Activated T-cell treated with anti-CD3 and anti-CD28 coated beads for 1 hour (primary cell): Measurements from ENCODE around the gene GLT6D1.
"Not testable (repeated sequence)": the region's sequence is repeated elsewhere in the genome, so short reads cannot be mapped to it uniquely, and the experiment has no call there.

Experiments used
- DNase-seq: peaks from one replicate; pipeline ENCODE4 v3.0.0-alpha.2; 2020; ENCODE audit warnings: low read depth

The GLT6D1 gene

DNA sequence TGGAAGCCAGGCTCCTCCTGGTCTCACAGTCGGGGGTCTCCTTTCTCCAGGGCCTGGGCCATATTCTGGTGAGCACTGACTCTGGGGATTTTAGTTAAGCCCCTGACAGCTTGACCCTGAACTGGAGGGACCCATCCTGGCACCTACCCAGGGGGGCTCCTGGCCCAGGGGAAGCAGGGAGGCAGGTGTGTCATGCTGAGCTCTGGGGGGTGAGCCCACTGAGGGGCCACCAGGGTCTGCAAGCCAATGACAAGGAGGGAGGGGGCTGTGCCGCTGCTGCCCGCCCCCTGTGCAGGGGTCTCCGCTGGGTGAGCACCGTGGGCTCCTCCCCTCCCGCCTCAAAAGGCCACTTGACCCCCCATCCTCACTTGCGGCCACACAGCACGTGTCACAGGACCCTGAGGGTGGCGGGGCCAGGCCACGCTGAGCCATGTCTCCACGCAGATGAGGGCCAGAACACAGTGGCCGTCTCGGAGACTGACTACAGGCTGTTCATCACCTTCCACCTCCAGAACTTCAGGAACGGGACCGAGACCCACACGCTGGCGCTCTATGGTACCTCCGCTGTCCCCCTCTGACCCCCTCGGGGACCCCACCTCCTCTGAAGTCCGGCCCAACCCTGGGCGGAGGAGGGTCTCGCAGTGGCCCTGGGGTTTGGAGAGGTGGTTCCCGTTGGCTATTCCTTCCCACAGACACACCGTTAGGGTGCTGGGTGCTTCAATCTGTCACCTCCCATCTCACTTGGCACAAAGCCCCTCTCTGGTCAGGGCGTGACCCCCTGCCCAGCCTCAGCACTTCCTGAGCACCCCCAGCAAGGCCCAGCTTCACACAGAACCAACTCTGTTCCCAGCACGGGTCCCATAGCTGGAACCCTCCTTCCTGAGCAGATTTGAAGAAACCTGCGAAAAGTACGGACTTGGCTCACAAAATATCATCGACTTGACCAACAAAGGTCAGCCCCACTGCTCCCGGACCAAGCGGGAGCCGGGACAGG is 25.8 kb upstream of the GLT6D1 start:
- DNase-seq = no peak

DNA sequence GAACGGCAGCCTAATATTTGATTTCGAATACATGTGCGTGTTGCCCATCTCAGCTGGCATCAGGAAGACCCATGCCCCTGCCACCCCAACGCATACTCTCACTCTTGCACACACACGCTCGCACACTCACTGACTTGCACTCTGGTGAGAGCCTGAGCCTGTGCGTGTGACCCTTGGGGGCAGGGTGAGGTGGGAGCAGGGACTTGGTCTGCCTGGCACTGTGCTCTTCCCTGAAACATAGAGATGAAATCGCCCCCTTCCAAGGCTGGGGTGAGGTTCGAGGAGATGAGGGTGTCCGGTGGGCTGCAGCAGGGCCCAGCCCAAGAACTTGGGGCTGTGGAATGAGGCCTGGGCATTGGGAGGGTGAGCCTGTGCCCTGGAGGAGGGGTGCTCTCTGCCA is 24.9 kb upstream of the GLT6D1 start:
- no peak for DNase-seq

DNA sequence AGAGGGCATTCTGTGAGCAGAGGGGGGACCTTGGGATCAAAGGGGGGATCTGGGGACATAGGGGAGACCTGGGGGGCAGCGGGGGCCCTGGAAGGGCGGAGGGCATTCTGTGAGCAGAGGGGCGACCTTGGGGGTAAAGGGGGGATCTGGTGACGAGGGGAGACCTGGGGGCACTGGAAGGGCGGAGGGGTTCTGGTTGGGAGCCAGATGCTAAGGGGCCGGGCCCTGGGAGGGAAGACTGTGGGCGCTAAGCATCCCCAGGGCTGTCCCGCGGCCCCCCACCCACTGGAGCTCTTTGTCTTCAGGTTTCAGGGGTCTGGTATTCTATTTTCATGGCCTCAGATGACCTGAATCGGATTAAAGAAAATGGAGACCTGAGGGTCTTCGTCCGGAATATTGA is 24.5 kb upstream of the GLT6D1 start:
- DNase-seq = no peak

DNA sequence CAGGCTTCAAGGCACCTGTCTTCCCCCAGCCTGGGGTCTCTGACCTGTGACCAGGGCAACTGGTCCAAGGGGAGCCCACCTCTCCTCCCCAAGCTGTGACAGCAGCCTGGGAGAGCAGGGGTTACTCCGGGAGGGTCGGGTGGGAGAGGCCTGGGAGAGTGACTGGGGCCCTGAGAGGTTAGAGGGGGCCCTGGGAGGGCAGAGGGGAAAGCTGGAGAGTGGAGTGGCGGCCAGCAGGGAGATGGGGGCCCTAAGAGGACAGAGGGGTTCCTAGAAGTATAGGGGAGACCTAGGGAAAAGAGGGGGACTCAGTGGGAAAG is 24.1 kb upstream of the GLT6D1 start:
- no peak for DNase-seq

DNA sequence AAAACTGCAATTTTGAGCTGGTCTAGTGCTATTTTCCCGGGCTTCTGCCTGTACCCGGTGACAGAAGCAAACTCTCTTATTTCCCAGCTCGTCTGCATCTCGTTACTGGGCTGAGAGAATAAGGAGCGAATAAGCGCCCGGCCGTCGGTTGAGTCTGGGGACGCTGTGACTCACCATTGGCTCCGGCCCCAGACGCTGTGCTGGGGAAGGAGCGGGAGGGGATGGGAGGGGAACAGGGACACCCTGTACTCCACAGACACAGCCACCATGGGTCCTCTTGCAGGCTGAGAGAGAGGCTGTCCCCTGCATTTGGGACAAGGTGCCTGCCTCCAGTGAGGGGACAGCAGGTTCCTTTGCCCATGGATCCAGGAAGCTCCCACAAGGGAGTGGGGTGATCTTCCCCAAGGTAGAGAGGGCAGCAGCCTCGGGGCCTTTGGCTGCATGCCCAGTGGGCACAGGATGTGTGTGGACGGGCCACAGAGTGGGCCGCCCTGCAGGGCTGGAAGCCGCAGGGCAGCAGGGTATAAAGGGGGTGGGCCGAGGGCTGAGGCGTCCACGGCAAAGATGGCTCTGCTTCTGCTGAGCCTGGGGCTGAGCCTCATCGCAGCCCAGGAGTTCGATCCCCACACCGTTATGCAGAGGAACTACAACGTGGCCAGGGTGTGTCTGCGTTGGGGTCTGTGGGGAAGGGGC is 23.6 kb upstream of the GLT6D1 start, which contains the start of gene LCN9:
Gene LCN9 (plus strand): TSS at position 552 of the 693 bp plus-strand sequence. CDS start 13 bp downstream, at position 565.
- no peak for DNase-seq

DNA sequence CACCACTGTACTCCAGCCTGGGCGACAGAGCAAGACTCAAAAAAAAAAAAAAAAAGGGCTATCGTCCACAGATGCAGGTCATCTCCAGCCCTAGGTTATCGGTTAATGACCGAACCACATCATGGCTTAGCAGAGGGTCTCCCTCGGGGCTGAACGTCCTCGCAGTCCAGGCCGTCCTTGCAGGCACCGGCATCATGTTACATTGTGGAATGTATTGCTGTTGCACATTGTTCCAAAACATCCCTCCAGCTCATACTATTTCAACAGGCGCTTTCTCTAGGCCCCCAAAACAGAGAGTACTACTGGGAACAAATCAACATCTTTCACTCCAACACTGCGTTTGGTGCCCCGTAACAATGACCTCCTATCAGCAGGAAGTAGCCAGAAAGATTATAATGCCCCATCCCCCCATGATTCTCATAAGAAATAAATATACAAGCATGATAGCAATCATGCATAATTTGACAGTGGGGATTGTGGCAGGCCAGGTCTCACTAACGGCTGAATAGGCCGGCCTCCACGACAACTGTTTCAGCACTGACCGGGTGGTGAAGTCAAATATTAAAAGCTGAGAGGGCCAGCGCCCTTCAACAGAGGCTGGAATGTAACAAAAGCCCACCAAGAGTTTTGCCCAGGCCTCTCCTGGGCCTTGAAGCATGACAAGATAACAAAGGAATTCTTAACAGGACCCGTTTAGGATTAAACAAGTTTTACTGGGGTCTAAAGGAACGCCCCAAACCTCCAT is 22.6 kb upstream of the GLT6D1 start:
- DNase-seq = no peak

DNA sequence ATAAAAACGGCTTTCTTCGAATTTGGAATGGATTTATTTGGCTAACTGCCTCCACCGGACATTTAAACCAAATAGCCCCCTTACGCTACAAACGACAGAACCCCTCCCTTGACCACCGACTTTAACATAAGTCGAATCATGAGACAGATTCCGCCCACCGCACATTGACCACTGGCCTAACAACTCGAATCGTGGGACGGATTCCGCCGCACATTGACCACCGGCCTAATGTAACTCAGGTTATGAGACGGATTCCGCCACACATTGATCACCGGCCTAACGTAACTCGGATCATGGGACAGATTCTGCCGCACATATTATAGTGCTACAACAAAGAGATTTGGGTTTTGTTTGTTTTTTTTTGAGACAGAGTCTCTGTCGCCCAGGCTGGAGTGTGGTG is 21.1 kb upstream of the GLT6D1 start:
- DNase-seq = no peak

DNA sequence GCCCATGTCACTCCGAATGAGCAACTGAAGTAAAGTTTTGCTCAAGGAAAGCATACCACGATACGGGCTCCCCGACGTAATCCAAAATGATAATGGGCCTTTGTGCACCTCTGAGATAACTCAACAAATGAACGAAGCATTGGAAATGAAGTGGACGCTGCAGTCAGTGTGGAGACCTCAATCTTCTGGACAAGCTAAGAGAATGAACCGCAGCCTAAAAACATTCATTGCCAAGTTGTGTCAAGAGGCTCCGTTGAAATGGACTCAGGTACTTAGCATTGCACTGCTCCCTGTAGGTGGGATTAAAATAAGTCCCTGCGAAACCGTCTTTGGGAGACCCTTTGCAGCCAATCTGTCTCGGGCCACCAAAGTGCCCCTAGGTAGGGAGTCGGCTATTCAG is 19.9 kb upstream of the GLT6D1 start:
- DNase-seq = no peak

DNA sequence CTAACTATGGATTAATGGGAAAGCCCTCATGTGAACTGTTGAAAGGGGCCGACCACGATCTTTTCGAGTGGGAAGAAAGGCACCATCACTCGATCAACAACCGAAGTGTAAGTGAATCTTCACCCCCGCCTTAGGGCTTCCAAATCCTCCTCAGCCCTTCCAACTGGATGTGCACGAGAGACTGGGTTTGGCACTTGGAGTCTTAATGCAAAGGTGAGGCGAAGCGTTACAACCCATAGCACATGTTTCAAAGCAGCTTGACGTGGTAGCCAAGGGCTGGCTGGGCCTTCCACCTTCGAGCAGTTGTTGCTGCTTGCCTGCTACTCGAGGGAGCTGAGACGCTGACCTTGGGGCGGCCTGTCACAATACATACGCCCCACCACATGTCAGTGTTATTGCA is 18.1 kb upstream of the GLT6D1 start:
- DNase-seq = no peak

DNA sequence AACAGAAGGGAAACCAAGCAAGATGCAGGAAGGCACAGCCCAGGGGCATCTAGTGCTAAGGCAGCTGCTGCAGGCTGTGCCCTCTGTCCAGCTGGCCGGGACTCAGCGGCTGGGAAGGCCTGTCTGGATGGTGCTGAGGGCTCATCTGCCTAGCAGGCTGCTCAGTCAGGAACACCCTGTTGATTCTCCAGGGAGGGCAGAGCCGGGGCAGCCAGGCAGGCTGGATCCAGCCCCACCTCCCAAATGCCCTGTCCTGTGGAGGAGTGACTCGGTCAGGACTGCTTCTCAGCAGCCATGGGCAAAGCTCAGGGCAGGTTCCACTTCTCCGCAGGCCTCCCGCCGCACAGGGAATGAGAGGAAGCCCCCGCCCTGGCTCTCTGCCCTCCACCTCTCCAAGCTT is 16.0 kb upstream of the GLT6D1 start:
- no peak for DNase-seq

DNA sequence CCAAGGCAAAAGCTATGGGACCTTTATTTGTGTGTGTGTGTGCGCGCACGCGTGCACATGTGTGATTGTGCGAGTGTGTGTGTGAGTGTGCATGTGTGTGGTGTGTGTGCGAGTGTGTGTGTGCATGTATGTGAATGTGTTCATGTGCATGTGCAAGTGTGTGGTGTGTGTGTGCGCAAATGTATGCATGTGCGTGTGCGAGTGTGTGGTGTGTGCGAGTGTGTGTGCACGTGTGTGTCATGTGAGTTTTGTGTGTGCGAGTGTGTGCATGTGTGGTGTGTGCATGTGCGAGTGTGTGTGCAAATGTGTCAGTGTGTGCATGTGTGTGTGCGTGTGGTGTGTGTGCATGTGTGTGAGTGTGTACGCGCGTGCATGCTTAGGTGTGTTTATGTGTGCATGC is 11.1 kb upstream of the GLT6D1 start:
- DNase-seq = no peak

DNA sequence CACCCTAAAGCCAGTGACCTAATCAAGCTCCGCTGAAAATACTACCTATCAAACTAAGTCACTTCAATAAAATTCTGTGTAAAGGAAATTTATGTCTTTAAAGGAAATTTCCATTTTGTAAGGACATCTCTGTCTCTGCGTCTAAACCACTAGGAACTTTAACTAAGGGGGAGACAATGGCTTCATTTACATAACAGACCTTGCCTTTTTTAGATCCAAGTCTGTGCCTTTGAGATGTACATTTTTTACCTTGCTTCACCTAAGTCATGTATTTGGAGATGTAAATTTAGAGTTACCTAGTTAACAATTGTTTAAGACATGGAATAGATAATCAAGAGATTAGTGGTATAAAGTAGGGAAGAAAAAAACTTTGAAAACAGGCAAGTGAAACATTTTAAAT is 10.2 kb upstream of the GLT6D1 start:
- DNase-seq = no peak

DNA sequence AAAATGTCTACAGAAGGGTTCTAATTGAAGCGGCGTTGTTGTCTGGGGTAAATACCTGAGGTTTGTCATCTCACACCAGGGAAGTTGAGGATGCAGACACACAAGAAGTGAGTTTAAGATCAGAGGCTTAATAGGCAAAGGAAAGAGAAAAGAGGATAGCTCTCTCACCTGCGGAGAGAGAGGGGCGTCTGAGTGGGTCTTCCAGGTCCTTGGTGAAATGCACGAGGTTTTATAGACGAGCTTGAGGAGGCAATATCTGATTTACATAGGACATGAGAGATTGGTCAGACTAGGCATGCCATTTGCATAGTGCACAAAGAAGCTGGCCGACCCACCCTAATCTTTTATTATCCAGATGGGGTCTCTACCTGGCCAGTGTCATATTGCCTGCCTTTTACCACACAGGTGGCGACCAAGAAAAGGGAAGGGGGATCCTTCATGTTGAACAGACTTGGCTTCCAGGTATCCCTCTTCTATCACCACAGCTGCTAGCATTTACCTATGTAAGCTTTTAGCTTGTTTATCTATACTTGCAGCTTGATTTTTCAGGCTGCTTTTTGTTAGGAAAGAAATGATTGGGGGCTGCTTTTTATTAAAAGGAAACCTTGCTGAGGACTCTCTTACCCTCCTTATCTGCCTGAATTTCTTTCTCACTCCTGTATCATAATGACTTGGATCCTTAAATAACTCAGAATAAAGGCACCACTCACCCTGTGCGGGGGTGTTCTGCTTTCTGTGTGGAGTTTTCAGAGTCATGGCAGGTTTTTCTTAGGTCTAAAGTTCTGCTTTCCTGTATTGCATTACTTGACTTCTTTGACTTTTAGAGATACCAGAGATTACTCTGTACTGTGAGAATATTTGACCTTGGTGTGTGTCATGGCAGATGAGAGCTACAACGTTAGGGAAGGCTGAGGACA is 9.4 kb upstream of the GLT6D1 start:
- DNase-seq = no peak

DNA sequence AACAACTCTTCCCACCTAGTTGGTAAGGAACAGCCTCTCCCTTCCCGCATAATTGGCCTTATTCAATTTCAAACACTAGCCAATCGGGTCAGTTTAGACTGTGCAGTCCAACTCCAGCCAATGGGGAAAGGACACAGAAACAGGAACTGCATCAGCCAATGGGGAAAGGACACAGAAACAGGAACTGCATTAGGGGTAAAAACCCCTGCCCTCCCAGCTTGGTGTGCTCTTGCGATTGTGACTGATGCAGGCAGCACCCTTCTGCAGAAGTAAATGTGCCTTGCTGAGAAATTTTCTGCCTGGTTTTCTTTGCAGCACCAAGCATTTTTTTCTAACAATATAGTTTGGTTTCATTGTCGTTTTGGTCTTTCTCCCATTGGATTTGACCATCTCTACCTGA is 8.5 kb upstream of the GLT6D1 start:
- DNase-seq = no peak

DNA sequence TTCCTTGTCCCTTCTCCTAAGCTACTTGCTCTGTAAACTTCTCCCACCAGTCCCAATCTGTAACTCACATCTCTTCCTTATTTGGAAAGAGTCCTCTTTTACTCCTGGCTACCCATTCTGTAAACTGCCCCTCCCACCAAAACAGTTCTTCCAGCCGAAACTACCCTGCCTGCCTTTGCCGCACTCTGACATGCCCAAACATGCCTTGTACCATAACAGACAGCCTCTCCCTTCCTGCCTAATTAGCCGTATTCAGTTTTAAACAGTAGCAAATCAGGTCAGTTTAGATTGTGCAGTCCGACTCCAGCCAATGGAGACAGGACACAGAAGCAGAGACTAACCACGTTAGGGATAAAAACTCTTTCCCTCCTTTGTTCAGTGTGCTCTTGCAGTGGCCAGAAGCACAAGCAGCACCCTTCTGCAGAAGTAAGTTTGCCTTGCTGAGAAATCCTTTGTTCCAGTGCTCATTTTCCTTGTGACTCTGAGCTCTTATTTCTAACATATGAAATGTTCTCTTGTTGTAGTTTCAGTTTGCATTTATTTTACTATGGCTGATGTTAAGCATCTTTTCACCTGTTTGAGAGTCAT is 5.4 kb upstream of the GLT6D1 start:
- no peak for DNase-seq

DNA sequence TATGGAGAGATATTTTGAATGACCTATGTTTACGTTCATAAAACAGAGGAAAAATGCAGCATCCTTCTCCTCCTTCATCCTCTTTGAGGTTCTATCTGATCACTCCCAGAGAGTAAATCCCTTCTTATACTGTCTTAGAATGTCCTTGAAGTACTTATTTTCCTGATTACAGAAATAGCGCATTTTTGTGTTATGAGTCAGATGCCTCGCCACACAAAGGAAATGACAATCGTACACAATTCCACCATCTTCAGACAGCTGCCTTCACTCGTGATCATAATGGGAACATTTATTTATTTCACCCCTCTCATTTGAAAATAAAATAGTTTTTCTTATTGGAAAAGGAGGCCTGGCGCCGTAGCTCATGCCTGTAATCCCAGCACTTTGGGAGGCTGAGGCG is 2.4 kb upstream of the GLT6D1 start:
- no peak for DNase-seq

DNA sequence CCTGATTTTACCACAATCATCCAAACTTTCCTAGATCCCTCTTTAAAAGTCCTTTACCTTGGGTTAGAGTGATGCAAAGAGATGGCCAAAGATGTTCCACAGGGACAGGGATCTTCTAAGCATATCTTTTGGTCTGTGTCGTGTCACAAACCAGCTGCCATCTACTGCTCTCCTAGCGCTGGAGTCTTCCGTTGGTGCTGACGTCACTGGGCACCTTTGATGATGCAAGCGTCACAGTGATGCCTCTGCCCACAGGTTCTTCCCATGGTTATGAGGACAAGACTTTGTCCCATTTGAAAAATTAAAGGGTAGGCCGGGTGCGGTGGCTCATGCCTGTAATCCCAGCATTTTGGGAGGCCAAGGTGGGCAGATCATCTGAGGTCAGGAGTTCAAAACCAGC is 1.7 kb upstream of the GLT6D1 start:
- no peak for DNase-seq

DNA sequence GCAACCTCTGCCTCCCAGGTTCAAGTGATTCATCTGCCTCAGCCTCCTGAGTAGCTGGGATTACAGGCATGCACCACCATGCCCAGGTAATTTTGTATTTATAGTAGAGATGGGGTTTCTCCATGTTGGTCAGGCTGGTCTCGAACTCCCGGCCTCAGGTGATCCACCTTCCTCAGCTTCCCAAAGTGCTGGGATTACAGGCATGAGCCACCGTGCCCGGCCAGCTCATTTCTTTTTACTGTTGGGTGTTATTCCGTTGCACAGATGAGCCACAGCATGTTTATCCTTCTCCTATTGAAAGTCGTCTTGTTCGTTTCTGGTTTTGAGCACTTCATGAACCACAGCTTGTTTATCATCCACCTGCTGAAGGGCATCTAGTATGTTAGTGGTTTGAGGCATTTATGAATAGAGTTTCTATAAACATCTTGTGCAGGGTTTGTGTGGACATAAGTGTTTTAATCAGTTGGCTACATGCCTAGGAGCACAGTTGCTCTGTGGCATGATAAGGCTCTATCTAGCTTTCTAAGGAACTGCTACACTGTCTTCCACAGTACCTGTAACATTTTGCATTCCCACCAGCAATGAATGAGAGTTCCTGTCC is 2.3 kb downstream of the GLT6D1 start:
- not testable (repeated sequence) for DNase-seq

DNA sequence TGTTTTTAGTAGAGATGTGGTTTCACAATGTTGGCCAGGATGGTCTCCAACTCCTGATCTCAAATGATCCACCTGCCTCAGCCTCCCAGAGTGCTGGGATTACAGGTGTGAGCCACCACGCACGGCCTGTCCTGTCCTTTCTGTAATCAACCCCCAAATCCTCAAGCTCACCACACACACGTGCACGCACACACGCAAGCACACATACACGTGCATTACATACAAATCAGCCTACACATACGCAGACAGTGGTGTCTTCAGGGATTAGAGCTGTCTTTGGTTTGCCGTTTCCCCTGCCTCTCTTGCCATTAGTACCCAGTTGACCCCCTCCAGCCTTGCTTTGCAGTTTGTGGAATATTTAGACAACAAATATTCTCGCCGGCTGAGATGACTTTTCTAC is 6.5 kb downstream of the GLT6D1 start:
- DNase-seq = no peak

DNA sequence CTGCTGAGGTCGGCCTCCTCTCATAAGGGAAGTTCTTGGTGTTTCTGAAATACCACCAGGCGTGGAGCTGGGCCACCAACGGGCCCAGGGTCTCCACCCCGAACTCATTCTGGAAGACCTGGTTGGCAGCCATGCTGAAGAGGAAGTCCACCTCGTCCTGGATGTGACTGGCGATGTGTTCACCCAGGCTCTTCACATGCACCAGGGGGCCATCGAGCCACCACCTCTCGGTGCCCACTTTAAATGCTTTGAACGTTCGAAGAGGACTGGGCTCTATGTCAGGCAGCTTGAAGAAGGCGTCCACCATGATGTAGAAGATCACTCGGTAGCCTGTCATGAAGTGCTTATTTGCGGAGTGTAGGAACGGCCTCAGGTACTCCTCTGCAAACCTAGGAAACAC is 15.1 kb downstream of the GLT6D1 start:
- DNase-seq = no peak
